Neural progenitor cell (in vitro differentiated cells): ENCODE results near the gene SMIM1.

Source experiments
- CTCF ChIP-seq: fragments of 200-600 bp; sonication (generic); IDR thresholded peaks from 2 replicates; pipeline ENCODE4 v1.5.1; 2017; ENCODE audit warnings: antibody characterized with exemption, mild to moderate bottlenecking
- EZH2 ChIP-seq: fragments of 200-600 bp; sonication (generic); IDR thresholded peaks from 2 replicates; pipeline ENCODE4 v1.6.1; 2017; ENCODE audit warnings: antibody characterized with exemption, mild to moderate bottlenecking, moderate library complexity
- EZH2phosphoT487 ChIP-seq: fragments of 200-600 bp; sonication (generic); IDR thresholded peaks from 2 replicates; pipeline ENCODE4 v1.6.1; 2017; ENCODE audit warnings: antibody characterized with exemption

DNA sequence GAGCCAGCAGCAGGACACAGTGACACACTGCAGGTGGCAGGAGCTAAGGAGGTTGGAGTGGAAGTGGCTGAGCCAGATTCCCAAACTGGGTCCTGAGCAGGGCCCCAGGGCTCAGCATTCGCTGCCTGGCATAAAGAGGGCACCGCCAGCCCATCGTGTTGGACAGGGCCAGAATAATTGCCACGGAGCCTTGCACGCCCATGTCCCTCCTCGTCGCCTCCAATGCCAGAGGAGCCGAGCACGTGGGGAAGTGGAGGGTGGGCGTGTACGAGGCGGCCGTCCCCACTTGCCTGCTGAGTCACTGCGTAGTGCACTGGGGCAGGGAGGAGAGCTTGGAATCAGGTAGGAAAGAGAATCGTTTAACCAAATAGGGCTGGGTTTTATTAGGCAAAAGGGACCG lies 49.9 kb downstream of the SMIM1 start:
- TF ChIP-seq CTCF = no peak
- no peak for TF ChIP-seq EZH2
- TF ChIP-seq EZH2phosphoT487 = no peak
